DMS 273 (cell line): ENCODE results near the gene LRP1B.

Source experiments
- DNase-seq: peaks from one replicate; lab custom pipeline; 2025; ENCODE audit not compliant: unreplicated experiment; lab: John Stamatoyannopoulos, UW

The LRP1B gene

GRCh38 chr2:141959941-141960340, 170.9 kb downstream of the LRP1B start:
- no peak for DNase-seq

- no peak for DNase-seq
Measured at GRCh38 chr2:141959016-141959415, 171.8 kb downstream of the LRP1B start.

GRCh38 chr2:141957827-141958450, 172.9 kb downstream of the LRP1B start:
- DNase-seq = no peak

GRCh38 chr2:141957321-141957720, 173.5 kb downstream of the LRP1B start:
- no peak for DNase-seq

- no peak for DNase-seq
Measured at GRCh38 chr2:141947396-141948114, 183.3 kb downstream of the LRP1B start.

GRCh38 chr2:141946016-141946415, 184.8 kb downstream of the LRP1B start:
- no peak for DNase-seq

GRCh38 chr2:141943918-141944317, 186.9 kb downstream of the LRP1B start:
- no peak for DNase-seq

- DNase-seq = no peak
Measured at GRCh38 chr2:141942006-141942789, 188.6 kb downstream of the LRP1B start.

- DNase-seq = no peak
Measured at GRCh38 chr2:141941210-141941714, 189.6 kb downstream of the LRP1B start.

- no peak for DNase-seq
Measured at GRCh38 chr2:141940709-141941108, 190.1 kb downstream of the LRP1B start.

- no peak for DNase-seq
Measured at GRCh38 chr2:141933226-141933625, 197.6 kb downstream of the LRP1B start.

- no peak for DNase-seq
Measured at GRCh38 chr2:141932261-141932660, 198.6 kb downstream of the LRP1B start.

- no peak for DNase-seq
Measured at GRCh38 chr2:141931797-141932196, 199.0 kb downstream of the LRP1B start.

- DNase-seq = no peak
Measured at GRCh38 chr2:141930803-141931202, 200.0 kb downstream of the LRP1B start.

- no peak for DNase-seq
Measured at GRCh38 chr2:141929331-141930252, 201.2 kb downstream of the LRP1B start.

- no peak for DNase-seq
Measured at GRCh38 chr2:141928476-141928875, 202.3 kb downstream of the LRP1B start.

- no peak for DNase-seq
Measured at GRCh38 chr2:141927536-141927935, 203.3 kb downstream of the LRP1B start.

GRCh38 chr2:141925511-141925910, 205.3 kb downstream of the LRP1B start:
- DNase-seq = no peak

GRCh38 chr2:141923657-141924056, 207.2 kb downstream of the LRP1B start:
- no peak for DNase-seq

- peak; percentile 74 for DNase-seq
Measured at GRCh38 chr2:141911485-141912066, 219.2 kb downstream of the LRP1B start.
